Endothelial cell (in vitro differentiated cells): ENCODE data around the gene HSPA4L. TPM values are rescaled to one million over a fixed set of nuclear protein-coding genes. Genes with fewer than 3 reads are reported as not detected.

Source experiments
- DNase-seq: peaks from one replicate; pipeline ENCODE4 v3.0.0; 2021; ENCODE audit warnings: low spot score
- H3K27ac Mint-ChIP-seq: one replicate; pipeline ENCODE4 v1.8.0; 2021; ENCODE audit warnings: mixed read lengths, inconsistent platforms; ENCODE audit not compliant: unreplicated experiment
- H3K27me3 Mint-ChIP-seq: one replicate; pipeline ENCODE4 v1.8.0; 2021; ENCODE audit warnings: mild to moderate bottlenecking, moderate library complexity, mixed read lengths, inconsistent platforms; ENCODE audit not compliant: unreplicated experiment
- H3K36me3 Mint-ChIP-seq: one replicate; pipeline ENCODE4 v1.8.0; 2021; ENCODE audit warnings: mild to moderate bottlenecking, low read depth, mixed read lengths, inconsistent platforms; ENCODE audit not compliant: unreplicated experiment
- H3K4me1 Mint-ChIP-seq: one replicate; pipeline ENCODE4 v1.8.0; 2021; ENCODE audit warnings: mild to moderate bottlenecking, mixed read lengths, inconsistent platforms; ENCODE audit not compliant: unreplicated experiment
- H3K4me3 Mint-ChIP-seq: one replicate; pipeline ENCODE4 v1.8.0; 2021; ENCODE audit warnings: mild to moderate bottlenecking, mixed read lengths, inconsistent platforms; ENCODE audit not compliant: unreplicated experiment
- H3K9me3 Mint-ChIP-seq: one replicate; pipeline ENCODE4 v1.8.0; 2021; ENCODE audit warnings: mixed read lengths, inconsistent platforms; ENCODE audit not compliant: unreplicated experiment
- CTCF ChIP-seq: fragments of 200-600 bp; sonication (generic); IDR thresholded peaks from one replicate; pipeline ENCODE4 v1.5.0; 2021; ENCODE audit warnings: antibody characterized with exemption; ENCODE audit not compliant: unreplicated experiment
- total RNA-seq: library from RNA; stranded (reverse); fragmentation: NEBNext Ultra II Directional; extraction: Animal tissue kit (Norgen Biotek cat#: 25700); gene quantifications from one replicate; pipeline ENCODE4 v1.2.1, GENCODE V29; 2021; ENCODE audit not compliant: unreplicated experiment

The HSPA4L gene
- total RNA-seq, 1 donor from 2014 or later, result 1.6 TPM

- H3K9me3 Mint-ChIP-seq, result peaks cover 4% of the 10 kb centered on the region
- TF ChIP-seq CTCF, result no peak
- DNase-seq, result no peak
- H3K27ac Mint-ChIP-seq, result no peak overlapping the region
- no peaks in the 10 kb centered on the region for H3K36me3 Mint-ChIP-seq
- no peak overlapping the region for H3K4me3 Mint-ChIP-seq
- H3K4me1 Mint-ChIP-seq, result no peaks in the 10 kb centered on the region
- peaks cover 3% of the 10 kb centered on the region for H3K27me3 Mint-ChIP-seq
Measured at GRCh38 chr4:127747883-127748282, 34.2 kb upstream of the HSPA4L start.

GRCh38 chr4:127748957-127749356 is 33.2 kb upstream of the HSPA4L start:
- H3K9me3 Mint-ChIP-seq, result peaks cover 4% of the 10 kb centered on the region
- no peaks in the 10 kb centered on the region for H3K4me1 Mint-ChIP-seq
- H3K36me3 Mint-ChIP-seq, result no peaks in the 10 kb centered on the region
- H3K27me3 Mint-ChIP-seq, result peaks cover 3% of the 10 kb centered on the region
- no peak overlapping the region for H3K27ac Mint-ChIP-seq
- no peak for TF ChIP-seq CTCF
- DNase-seq, result no peak
- no peak overlapping the region for H3K4me3 Mint-ChIP-seq

GRCh38 chr4:127756906-127757305 is 25.2 kb upstream of the HSPA4L start:
- no peak for DNase-seq
- Mint-ChIP-seq H3K27ac (no peak overlapping the region), H3K36me3 (no peaks in the 10 kb centered on the region), H3K4me3 (no peak overlapping the region), H3K4me1 (no peaks in the 10 kb centered on the region), H3K27me3 (peaks cover 3% of the 10 kb centered on the region), H3K9me3 (no peaks in the 10 kb centered on the region)
- no peak for TF ChIP-seq CTCF

GRCh38 chr4:127759228-127759820 is 22.8 kb upstream of the HSPA4L start:
- no peaks in the 10 kb centered on the region for H3K9me3 Mint-ChIP-seq

More at GRCh38 chr4:127759228-127759820, 22.8 kb upstream of the HSPA4L start:
- TF ChIP-seq CTCF, result no peak
- no peak for DNase-seq
- Mint-ChIP-seq H3K36me3 (no peaks in the 10 kb centered on the region), H3K4me3 (no peak overlapping the region), H3K27ac (no peak overlapping the region), H3K4me1 (no peaks in the 10 kb centered on the region), H3K27me3 (peaks cover 3% of the 10 kb centered on the region)
